ENCODE measurements around the gene UVSSA. TPM values are rescaled to one million over a fixed set of nuclear protein-coding genes. Genes with fewer than 3 reads are reported as not detected.

UVSSA gene
- total and polyA plus RNA-seq, 7 donors = 1.8 to 18.7 (median 8.7) TPM

- TF ChIP-seq POLR2A (IDR thresholded peaks at IDR 0.05) = no peak
- no peak for TF ChIP-seq CTCF (IDR thresholded peaks at IDR 0.05)
- TF ChIP-seq EP300 (IDR thresholded peaks at IDR 0.05) = no peak
- no peak for TF ChIP-seq POLR2AphosphoS5 (IDR thresholded peaks at IDR 0.05)
- no peak for DNase-seq
- H3K9me3 ChIP-seq = no peaks in the 10 kb centered on the region
- peaks cover 0 to 82% (median 35%) of the 10 kb centered on the region in 4 donors for H3K36me3 ChIP-seq
- WGBS, 2 donors = 97 to 98% methylated on average over 11 of the region's 11 CpGs
- no peak overlapping the region for H3K27ac ChIP-seq
- H3K27me3 ChIP-seq = no peaks in the 10 kb centered on the region
- H3K4me1 ChIP-seq = no peaks in the 10 kb centered on the region
- intact Hi-C loops (cut with DNase I) = no loop called here
- no peak overlapping the region for H3K4me3 ChIP-seq
Measured at GRCh38 chr4:1325176-1325480, 21.9 kb upstream of the UVSSA start.

GRCh38 chr4:1325681-1326635 lies 21.1 kb upstream of the UVSSA start:
- H3K27ac ChIP-seq = no peak overlapping the region
- intact Hi-C loops (cut with DNase I) = no loop called here
- H3K36me3 ChIP-seq = peaks cover 0 to 85% (median 37%) of the 10 kb centered on the region in 4 donors
- no peak for DNase-seq
- 90 to 92% methylated on average over 35 of the region's 35 CpGs for WGBS, 2 donors
- H3K4me1 ChIP-seq = no peaks in the 10 kb centered on the region
- no peaks in the 10 kb centered on the region for H3K9me3 ChIP-seq
- TF ChIP-seq CTCF (IDR thresholded peaks at IDR 0.05) (no peak), POLR2AphosphoS5 (IDR thresholded peaks at IDR 0.05) (no peak), POLR2A (IDR thresholded peaks at IDR 0.05) (no peak), EP300 (IDR thresholded peaks at IDR 0.05) (no peak)
- H3K27me3 ChIP-seq = no peaks in the 10 kb centered on the region
- no peak overlapping the region for H3K4me3 ChIP-seq

- Histone ChIP-seq H3K36me3 (peaks cover 0 to 84% (median 37%) of the 10 kb centered on the region in 4 donors), H3K4me1 (no peaks in the 10 kb centered on the region), H3K4me3 (no peak overlapping the region), H3K27me3 (no peaks in the 10 kb centered on the region), H3K9me3 (no peaks in the 10 kb centered on the region), H3K27ac (no peak overlapping the region)
- DNase-seq = no peak
- intact Hi-C loops (cut with DNase I) = no loop called here
- TF ChIP-seq POLR2A (IDR thresholded peaks at IDR 0.05) = no peak
- no peak for TF ChIP-seq CTCF (IDR thresholded peaks at IDR 0.05)
- TF ChIP-seq EP300 (IDR thresholded peaks at IDR 0.05) = no peak
- TF ChIP-seq POLR2AphosphoS5 (IDR thresholded peaks at IDR 0.05) = no peak
- WGBS, 2 donors = 90 to 93% methylated on average over 30 of the region's 30 CpGs
Measured at GRCh38 chr4:1326751-1327525, 20.1 kb upstream of the UVSSA start.

GRCh38 chr4:1327526-1328266 lies 19.3 kb upstream of the UVSSA start:
- H3K4me3 ChIP-seq = no peak overlapping the region
- no peaks in the 10 kb centered on the region for H3K9me3 ChIP-seq
- DNase-seq = no peak
- WGBS, 2 donors = 95 to 96% methylated on average over 33 of the region's 33 CpGs
- TF ChIP-seq POLR2AphosphoS5 (IDR thresholded peaks at IDR 0.05) (no peak), EP300 (IDR thresholded peaks at IDR 0.05) (no peak)
- H3K36me3 ChIP-seq = peaks cover 0 to 80% (median 34%) of the 10 kb centered on the region in 4 donors
- intact Hi-C loops (cut with DNase I) = no loop called here
- no peaks in the 10 kb centered on the region for H3K27me3 ChIP-seq
- H3K27ac ChIP-seq = no peak overlapping the region
- no peaks in the 10 kb centered on the region for H3K4me1 ChIP-seq

Data from sigmoid colon (tissue), 7 donors.